MM.1S (cell line): ENCODE measurements around the gene SPOP.

ENCODE experiments used
- DNase-seq: peaks from one replicate; pipeline ENCODE4 v3.0.0-alpha.2; 2015
- H2AFZ ChIP-seq: fragments of 300-600 bp; sonication (generic); 2 replicates; pipeline ENCODE4 v1.6.0; 2016; ENCODE audit warnings: antibody characterized with exemption, low read length
- H3F3A ChIP-seq: fragments of 300-600 bp; sonication (generic); 2 replicates; pipeline ENCODE4 v1.6.1; 2016; ENCODE audit warnings: mild to moderate bottlenecking, antibody characterized with exemption, low read length, moderate library complexity, mixed read lengths; ENCODE audit not compliant: insufficient read depth
- H3K27ac ChIP-seq: fragments of 300-600 bp; sonication (generic); 2 replicates; pipeline ENCODE4 v1.5.1; 2016; ENCODE audit warnings: mild to moderate bottlenecking, low read length
- H3K27me3 ChIP-seq: fragments of 300-600 bp; sonication (generic); replicated peaks from 2 replicates; pipeline ENCODE4 v1.6.0; 2016; ENCODE audit warnings: low read length; ENCODE audit not compliant: insufficient read depth
- H3K36me3 ChIP-seq: fragments of 300-600 bp; sonication (generic); replicated peaks from 2 replicates; pipeline ENCODE4 v1.6.1; 2016; ENCODE audit warnings: mild to moderate bottlenecking, low read length, mixed read lengths; ENCODE audit not compliant: insufficient read depth
- H3K4me1 ChIP-seq: fragments of 300-600 bp; sonication (generic); 2 replicates; pipeline ENCODE4 v1.6.1; 2016; ENCODE audit warnings: low read length, mixed read lengths
- H3K4me2 ChIP-seq: fragments of 300-600 bp; sonication (generic); 2 replicates; pipeline ENCODE4 v1.6.0; 2016; ENCODE audit warnings: low read depth, low read length
- H3K4me3 ChIP-seq: fragments of 300-600 bp; sonication (generic); 2 replicates; pipeline ENCODE4 v1.5.1; 2016; ENCODE audit warnings: low read length, mixed read lengths
- H3K79me2 ChIP-seq: fragments of 300-600 bp; sonication (generic); 2 replicates; pipeline ENCODE4 v1.6.1; 2016; ENCODE audit warnings: mixed run types, low read length, mixed read lengths
- H3K9ac ChIP-seq: fragments of 300-600 bp; sonication (generic); 2 replicates; pipeline ENCODE4 v1.6.1; 2016; ENCODE audit warnings: low read length, mixed read lengths
- H3K9me2 ChIP-seq: fragments of 300-600 bp; sonication (generic); replicated peaks from 2 replicates; pipeline ENCODE4 v1.6.1; 2016; ENCODE audit warnings: mild to moderate bottlenecking, low read length, mixed read lengths; ENCODE audit not compliant: insufficient read depth
- H3K9me3 ChIP-seq: fragments of 300-600 bp; sonication (generic); replicated peaks from 2 replicates; pipeline ENCODE4 v1.6.1; 2016; ENCODE audit warnings: mild to moderate bottlenecking, low read length, mixed read lengths; ENCODE audit not compliant: insufficient read depth
- H4K20me1 ChIP-seq: fragments of 300-600 bp; sonication (generic); 2 replicates; pipeline ENCODE4 v1.6.1; 2016; ENCODE audit warnings: mild to moderate bottlenecking, low read length, moderate library complexity, mixed read lengths; ENCODE audit not compliant: insufficient read depth
- EZH2 ChIP-seq: fragments of 300-600 bp; sonication (generic); optimal IDR thresholded peaks from 2 replicates; pipeline ENCODE3; 2017; ENCODE audit warnings: low read depth, mild to moderate bottlenecking, antibody characterized with exemption, low read length, mixed read lengths
- EZH2phosphoT487 ChIP-seq: fragments of 300-600 bp; sonication (generic); IDR thresholded peaks from 2 replicates; pipeline ENCODE4 v1.6.1; 2018; ENCODE audit warnings: antibody characterized with exemption, low read length
- TF ChIP-seq, protein P1 (sequence below): fragments of 300-600 bp; sonication (generic); IDR thresholded peaks from 2 replicates; pipeline ENCODE4 v1.5.1; 2016; ENCODE audit warnings: antibody characterized with exemption, low read length, mixed read lengths

Gene SPOP

DNA sequence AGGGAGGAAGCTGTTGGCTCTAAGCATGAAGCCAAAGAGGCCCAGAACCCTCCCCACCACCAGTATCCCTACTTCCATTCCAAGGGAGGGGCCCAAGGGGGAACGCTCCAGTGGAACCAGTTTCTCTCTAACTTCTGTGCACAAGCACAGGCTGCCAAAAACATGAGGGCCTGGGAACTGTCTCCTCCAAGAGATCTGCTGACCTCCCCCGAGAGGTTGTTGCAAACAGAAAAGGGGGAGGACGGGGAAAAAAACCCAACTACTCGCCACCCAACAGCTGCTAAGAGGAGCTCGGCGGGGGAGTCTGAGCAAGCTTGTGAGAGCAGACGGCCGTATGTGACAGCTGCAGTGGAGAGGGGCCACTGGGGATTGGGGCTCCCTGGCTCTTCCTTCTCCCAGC is 45.5 kb upstream of the SPOP start:
- TF ChIP-seq, protein P1, sequence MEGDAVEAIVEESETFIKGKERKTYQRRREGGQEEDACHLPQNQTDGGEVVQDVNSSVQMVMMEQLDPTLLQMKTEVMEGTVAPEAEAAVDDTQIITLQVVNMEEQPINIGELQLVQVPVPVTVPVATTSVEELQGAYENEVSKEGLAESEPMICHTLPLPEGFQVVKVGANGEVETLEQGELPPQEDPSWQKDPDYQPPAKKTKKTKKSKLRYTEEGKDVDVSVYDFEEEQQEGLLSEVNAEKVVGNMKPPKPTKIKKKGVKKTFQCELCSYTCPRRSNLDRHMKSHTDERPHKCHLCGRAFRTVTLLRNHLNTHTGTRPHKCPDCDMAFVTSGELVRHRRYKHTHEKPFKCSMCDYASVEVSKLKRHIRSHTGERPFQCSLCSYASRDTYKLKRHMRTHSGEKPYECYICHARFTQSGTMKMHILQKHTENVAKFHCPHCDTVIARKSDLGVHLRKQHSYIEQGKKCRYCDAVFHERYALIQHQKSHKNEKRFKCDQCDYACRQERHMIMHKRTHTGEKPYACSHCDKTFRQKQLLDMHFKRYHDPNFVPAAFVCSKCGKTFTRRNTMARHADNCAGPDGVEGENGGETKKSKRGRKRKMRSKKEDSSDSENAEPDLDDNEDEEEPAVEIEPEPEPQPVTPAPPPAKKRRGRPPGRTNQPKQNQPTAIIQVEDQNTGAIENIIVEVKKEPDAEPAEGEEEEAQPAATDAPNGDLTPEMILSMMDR = no peak
- H3K27ac ChIP-seq = no peak overlapping the region
- peaks cover 13% of the 10 kb centered on the region for H3K36me3 ChIP-seq
- H3K9ac ChIP-seq = no peak overlapping the region
- H3K4me3 ChIP-seq = no peak overlapping the region
- H3K9me2 ChIP-seq = no peaks in the 10 kb centered on the region
- H3K27me3 ChIP-seq = no peaks in the 10 kb centered on the region
- no peaks in the 10 kb centered on the region for H3K4me1 ChIP-seq
- no peak overlapping the region for H3K4me2 ChIP-seq
- H2AFZ ChIP-seq = no peak overlapping the region
- no peaks in the 10 kb centered on the region for H4K20me1 ChIP-seq
- H3K9me3 ChIP-seq = no peaks in the 10 kb centered on the region
- H3F3A ChIP-seq = no peaks in the 10 kb centered on the region
- peaks cover 70% of the 10 kb centered on the region for H3K79me2 ChIP-seq
- DNase-seq = no peak

DNA sequence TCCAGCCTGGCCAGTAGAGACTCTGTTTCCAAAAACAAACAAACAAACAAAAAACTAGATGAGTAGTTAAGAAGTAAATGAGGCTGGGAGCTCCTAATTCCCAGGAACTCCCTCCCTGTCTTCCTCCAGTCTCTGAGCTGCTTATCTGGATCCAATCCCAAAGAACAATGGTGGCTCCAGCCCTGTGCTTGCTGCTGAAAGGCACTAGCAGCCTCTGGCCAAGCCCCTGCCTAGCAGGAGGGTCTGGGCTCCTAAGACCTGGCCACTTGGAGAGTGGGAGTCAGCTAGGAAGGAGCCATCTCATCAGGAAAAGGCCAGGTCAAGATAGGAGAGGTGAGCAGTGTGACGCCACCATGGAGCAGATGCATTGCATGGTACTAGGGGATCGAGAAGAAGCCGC is 44.2 kb upstream of the SPOP start:
- Histone ChIP-seq H3K27me3 (no peaks in the 10 kb centered on the region), H3K36me3 (peaks cover 24% of the 10 kb centered on the region), H3K9ac (no peak overlapping the region), H3K79me2 (peaks cover 56% of the 10 kb centered on the region), H4K20me1 (no peaks in the 10 kb centered on the region), H3K9me3 (no peaks in the 10 kb centered on the region), H3K27ac (no peak overlapping the region), H2AFZ (no peak overlapping the region), H3F3A (no peaks in the 10 kb centered on the region), H3K4me2 (no peak overlapping the region), H3K9me2 (no peaks in the 10 kb centered on the region), H3K4me1 (no peaks in the 10 kb centered on the region), H3K4me3 (no peak overlapping the region)
- TF ChIP-seq, protein P1 = no peak
- TF ChIP-seq EZH2phosphoT487 (no peak), EZH2 (no peak)
- DNase-seq = no peak

DNA sequence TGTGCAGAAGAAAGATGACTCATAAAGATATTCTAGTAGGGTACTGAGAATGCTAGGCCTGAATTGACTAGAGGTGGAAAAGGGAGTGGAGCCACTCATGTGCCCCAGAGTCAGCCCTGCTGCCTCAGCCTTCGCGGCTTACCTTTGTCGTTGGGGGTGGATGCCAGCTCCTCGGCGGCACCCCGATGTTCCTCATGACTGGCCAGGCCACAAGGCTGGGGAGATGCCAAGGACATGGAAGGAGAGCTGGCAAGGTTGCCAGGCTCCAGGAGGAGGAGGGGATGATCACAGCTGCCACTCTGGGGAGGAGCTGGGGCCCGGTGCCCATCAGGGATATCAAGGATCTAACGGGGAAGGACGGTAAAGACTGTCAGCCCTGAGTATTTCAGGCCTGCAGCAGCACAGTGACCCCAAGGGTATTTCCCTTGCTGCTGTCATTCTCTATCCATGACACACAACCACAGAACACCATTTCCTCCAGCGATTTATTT is 39.5 kb upstream of the SPOP start:
- H3K27me3 ChIP-seq = no peaks in the 10 kb centered on the region
- H3K4me1 ChIP-seq = no peaks in the 10 kb centered on the region
- H2AFZ ChIP-seq = no peak overlapping the region
- TF ChIP-seq EZH2phosphoT487 (no peak), EZH2 (no peak)
- TF ChIP-seq, protein P1 = no peak
- no peak overlapping the region for H3K9ac ChIP-seq
- H3F3A ChIP-seq = no peaks in the 10 kb centered on the region
- no peak overlapping the region for H3K27ac ChIP-seq
- no peaks in the 10 kb centered on the region for H3K9me3 ChIP-seq
- H3K36me3 ChIP-seq = peaks cover 23% of the 10 kb centered on the region
- no peak overlapping the region for H3K4me3 ChIP-seq
- no peaks in the 10 kb centered on the region for H4K20me1 ChIP-seq
- DNase-seq = no peak
- no peak overlapping the region for H3K4me2 ChIP-seq
- H3K79me2 ChIP-seq = peaks cover 11% of the 10 kb centered on the region
- no peaks in the 10 kb centered on the region for H3K9me2 ChIP-seq
